ENCODE measurements around the gene UBR7. TPM values are rescaled to one million over a fixed set of nuclear protein-coding genes. Genes with fewer than 3 reads are reported as not detected.

The UBR7 gene
- total RNA-seq, 1 experiment from 2014 or later = 28.9 TPM

DNA sequence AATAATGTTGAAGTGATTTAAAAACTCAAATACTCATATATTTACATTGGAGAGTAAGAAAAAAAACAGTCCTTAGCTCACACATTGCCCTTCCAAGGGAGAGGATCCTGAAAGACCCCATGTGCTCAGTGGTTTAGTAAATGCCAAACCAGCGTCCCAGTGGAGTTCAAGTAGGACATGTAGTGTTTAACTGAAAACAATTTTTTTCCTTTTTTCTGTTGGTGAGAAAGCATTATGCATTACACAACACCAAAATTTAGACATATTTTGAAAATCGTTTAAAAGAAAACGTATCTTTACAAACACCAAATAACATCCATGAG, 33.6 kb downstream of the UBR7 start:
- DNase-seq (ENCODE audit: low spot score) (no peak), ATAC-seq (no peak)
- ChIA-PET POLR2A (no interaction called here), CTCF (no interaction called here)
- Mint-ChIP-seq H3K27ac (no peak overlapping the region), H3K9me3 (no peaks in the 10 kb centered on the region), H3K4me3 (no peak overlapping the region), H3K27me3 (ENCODE audit: low read depth) (no peaks in the 10 kb centered on the region), H3K36me3 (peaks cover 29% of the 10 kb centered on the region), H3K4me1 (no peaks in the 10 kb centered on the region)
- no peak for TF ChIP-seq ZNF219 (CRISPR knock-in tag; IDR thresholded peaks at IDR 0.05; ENCODE audit: borderline replicate concordance)
- no peak for TF ChIP-seq ZBTB21 (CRISPR knock-in tag; IDR thresholded peaks at IDR 0.05; ENCODE audit: borderline replicate concordance)
- TF ChIP-seq FOXK1 (CRISPR knock-in tag; IDR thresholded peaks at IDR 0.05) = no peak
- no peak for TF ChIP-seq HMGXB4 (CRISPR knock-in tag; IDR thresholded peaks at IDR 0.05)
- no peak for TF ChIP-seq ELF4 (CRISPR knock-in tag; IDR thresholded peaks at IDR 0.05; ENCODE audit: low read depth)
- TF ChIP-seq ETV6 (CRISPR knock-in tag; IDR thresholded peaks at IDR 0.05) = no peak
- TF ChIP-seq AR (CRISPR knock-in tag; IDR thresholded peaks at IDR 0.05) = no peak
- TF ChIP-seq, protein P1, sequence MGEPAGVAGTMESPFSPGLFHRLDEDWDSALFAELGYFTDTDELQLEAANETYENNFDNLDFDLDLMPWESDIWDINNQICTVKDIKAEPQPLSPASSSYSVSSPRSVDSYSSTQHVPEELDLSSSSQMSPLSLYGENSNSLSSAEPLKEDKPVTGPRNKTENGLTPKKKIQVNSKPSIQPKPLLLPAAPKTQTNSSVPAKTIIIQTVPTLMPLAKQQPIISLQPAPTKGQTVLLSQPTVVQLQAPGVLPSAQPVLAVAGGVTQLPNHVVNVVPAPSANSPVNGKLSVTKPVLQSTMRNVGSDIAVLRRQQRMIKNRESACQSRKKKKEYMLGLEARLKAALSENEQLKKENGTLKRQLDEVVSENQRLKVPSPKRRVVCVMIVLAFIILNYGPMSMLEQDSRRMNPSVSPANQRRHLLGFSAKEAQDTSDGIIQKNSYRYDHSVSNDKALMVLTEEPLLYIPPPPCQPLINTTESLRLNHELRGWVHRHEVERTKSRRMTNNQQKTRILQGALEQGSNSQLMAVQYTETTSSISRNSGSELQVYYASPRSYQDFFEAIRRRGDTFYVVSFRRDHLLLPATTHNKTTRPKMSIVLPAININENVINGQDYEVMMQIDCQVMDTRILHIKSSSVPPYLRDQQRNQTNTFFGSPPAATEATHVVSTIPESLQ (CRISPR knock-in tag; IDR thresholded peaks at IDR 0.05) = no peak
- no peak for TF ChIP-seq MYBL2 (CRISPR knock-in tag; IDR thresholded peaks at IDR 0.05)
- TF ChIP-seq SP1 (CRISPR knock-in tag; conservative IDR thresholded peaks at IDR 0.05) = no peak
- no peak for TF ChIP-seq CREB1 (CRISPR knock-in tag; IDR thresholded peaks at IDR 0.05)
- no peak for TF ChIP-seq HMGA2 (CRISPR knock-in tag; IDR thresholded peaks at IDR 0.05)
- no peak for TF ChIP-seq FOXJ3 (CRISPR knock-in tag; IDR thresholded peaks at IDR 0.05; ENCODE audit: borderline replicate concordance)
- TF ChIP-seq, protein P2, sequence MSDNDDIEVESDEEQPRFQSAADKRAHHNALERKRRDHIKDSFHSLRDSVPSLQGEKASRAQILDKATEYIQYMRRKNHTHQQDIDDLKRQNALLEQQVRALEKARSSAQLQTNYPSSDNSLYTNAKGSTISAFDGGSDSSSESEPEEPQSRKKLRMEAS (CRISPR knock-in tag; IDR thresholded peaks at IDR 0.05) = no peak
- TF ChIP-seq ATF2 (CRISPR knock-in tag; IDR thresholded peaks at IDR 0.05; ENCODE audit: borderline replicate concordance, low read depth) = no peak
- no peak for TF ChIP-seq NFE2L1 (CRISPR knock-in tag; IDR thresholded peaks at IDR 0.05)

DNA sequence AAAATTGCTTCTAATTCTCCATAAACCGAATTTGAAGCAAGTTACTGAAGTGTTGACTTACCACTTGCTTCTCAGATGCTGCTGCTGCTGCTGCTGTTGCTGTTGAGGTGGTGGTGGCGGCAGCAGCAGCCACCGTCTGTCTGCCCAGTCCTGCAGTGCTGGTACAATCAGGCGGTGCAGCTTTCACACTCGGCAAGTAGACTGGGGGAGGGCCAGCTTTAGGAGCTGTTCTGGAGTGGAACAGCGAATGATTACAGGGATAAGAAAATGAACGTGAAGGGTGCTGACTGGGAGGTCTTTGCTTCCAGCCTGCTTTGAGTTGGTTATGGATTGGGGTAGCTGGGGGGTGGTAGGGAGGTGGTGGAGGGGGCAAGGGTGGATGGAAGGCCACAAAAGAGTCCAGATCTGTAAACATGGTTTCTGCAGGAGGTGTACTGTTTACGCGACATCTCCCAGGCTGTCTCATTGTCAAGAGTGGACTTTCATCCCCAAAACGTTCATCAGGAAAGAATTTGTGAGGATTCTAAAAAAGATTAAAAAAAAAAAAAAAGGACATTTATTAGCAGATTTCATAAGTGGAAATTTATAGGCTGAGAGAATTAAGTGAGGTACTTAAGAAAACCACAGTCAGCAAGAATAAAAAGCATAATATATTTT, 38.8 kb downstream of the UBR7 start:
- ATAC-seq (no peak), DNase-seq (ENCODE audit: low spot score) (no peak)
- no peak overlapping the region for H3K4me3 Mint-ChIP-seq
- no peaks in the 10 kb centered on the region for H3K9me3 Mint-ChIP-seq
- CTCF ChIA-PET = interaction anchor here (0.7 kb wide), 1 partner anchor 38 kb away, joined by 4 read pairs; no protein-coding TSS in a partner anchor
- H3K27me3 Mint-ChIP-seq (ENCODE audit: low read depth) = no peaks in the 10 kb centered on the region
- peaks cover 2% of the 10 kb centered on the region for H3K4me1 Mint-ChIP-seq
- POLR2A ChIA-PET = no interaction called here
- no peak for TF ChIP-seq SP1 (CRISPR knock-in tag; conservative IDR thresholded peaks at IDR 0.05)
- no peak for TF ChIP-seq JUN (CRISPR knock-in tag; IDR thresholded peaks at IDR 0.05)
- TF ChIP-seq, protein P3, sequence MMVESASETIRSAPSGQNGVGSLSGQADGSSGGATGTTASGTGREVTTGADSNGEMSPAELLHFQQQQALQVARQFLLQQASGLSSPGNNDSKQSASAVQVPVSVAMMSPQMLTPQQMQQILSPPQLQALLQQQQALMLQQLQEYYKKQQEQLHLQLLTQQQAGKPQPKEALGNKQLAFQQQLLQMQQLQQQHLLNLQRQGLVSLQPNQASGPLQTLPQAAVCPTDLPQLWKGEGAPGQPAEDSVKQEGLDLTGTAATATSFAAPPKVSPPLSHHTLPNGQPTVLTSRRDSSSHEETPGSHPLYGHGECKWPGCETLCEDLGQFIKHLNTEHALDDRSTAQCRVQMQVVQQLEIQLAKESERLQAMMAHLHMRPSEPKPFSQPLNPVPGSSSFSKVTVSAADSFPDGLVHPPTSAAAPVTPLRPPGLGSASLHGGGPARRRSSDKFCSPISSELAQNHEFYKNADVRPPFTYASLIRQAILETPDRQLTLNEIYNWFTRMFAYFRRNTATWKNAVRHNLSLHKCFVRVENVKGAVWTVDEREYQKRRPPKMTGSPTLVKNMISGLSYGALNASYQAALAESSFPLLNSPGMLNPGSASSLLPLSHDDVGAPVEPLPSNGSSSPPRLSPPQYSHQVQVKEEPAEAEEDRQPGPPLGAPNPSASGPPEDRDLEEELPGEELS (CRISPR knock-in tag; IDR thresholded peaks at IDR 0.05) = no peak
- no peak for TF ChIP-seq CBFB (CRISPR knock-in tag; IDR thresholded peaks at IDR 0.05; ENCODE audit: low read depth)
- TF ChIP-seq E2F5 (CRISPR knock-in tag; IDR thresholded peaks at IDR 0.05) = no peak
- no peak for TF ChIP-seq ZNF416 (CRISPR knock-in tag; IDR thresholded peaks at IDR 0.05)
- no peak for TF ChIP-seq ZNF396 (CRISPR knock-in tag; IDR thresholded peaks at IDR 0.05; ENCODE audit: borderline replicate concordance)
- no peak for TF ChIP-seq PRRX2 (CRISPR knock-in tag; IDR thresholded peaks at IDR 0.05)
- no peak for TF ChIP-seq ATF3 (CRISPR knock-in tag; conservative IDR thresholded peaks at IDR 0.05)
- H3K27ac Mint-ChIP-seq = no peak overlapping the region
- H3K36me3 Mint-ChIP-seq = peaks cover 43% of the 10 kb centered on the region
